ENCODE results near the gene TMEM150C. TPM values are rescaled to one million over a fixed set of nuclear protein-coding genes. Genes with fewer than 3 reads are reported as not detected.

TMEM150C gene
- total RNA-seq, 1 donor: 0.45 TPM

DNA sequence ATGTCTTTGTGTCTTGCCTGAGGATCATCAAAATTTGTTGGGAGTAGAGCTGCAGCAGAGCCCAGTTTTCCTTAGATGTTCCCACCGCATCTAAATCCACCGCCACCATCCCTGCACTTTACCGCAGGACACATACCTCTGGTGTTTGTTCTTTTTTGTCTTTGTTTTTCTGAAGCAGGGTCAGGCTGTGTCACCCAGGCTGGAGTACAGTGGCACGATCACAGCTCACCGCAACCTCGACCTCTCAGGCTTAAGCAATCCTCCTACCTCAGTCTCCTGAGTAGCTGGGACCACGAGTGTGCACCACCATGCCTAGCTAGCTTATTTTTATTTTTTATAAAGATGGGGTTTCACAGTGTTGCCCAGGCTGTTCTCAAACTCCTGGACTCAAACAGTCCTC, 126.8 kb downstream of the TMEM150C start:
- TF ChIP-seq, protein P1, sequence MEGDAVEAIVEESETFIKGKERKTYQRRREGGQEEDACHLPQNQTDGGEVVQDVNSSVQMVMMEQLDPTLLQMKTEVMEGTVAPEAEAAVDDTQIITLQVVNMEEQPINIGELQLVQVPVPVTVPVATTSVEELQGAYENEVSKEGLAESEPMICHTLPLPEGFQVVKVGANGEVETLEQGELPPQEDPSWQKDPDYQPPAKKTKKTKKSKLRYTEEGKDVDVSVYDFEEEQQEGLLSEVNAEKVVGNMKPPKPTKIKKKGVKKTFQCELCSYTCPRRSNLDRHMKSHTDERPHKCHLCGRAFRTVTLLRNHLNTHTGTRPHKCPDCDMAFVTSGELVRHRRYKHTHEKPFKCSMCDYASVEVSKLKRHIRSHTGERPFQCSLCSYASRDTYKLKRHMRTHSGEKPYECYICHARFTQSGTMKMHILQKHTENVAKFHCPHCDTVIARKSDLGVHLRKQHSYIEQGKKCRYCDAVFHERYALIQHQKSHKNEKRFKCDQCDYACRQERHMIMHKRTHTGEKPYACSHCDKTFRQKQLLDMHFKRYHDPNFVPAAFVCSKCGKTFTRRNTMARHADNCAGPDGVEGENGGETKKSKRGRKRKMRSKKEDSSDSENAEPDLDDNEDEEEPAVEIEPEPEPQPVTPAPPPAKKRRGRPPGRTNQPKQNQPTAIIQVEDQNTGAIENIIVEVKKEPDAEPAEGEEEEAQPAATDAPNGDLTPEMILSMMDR (IDR thresholded peaks at IDR 0.05; ENCODE audit: insufficient read depth, low read length): no peak
- no peak for DNase-seq (ENCODE audit: low read depth)
- no peak overlapping the region for H3K4me3 ChIP-seq (ENCODE audit: low read depth, low read length)

DNA sequence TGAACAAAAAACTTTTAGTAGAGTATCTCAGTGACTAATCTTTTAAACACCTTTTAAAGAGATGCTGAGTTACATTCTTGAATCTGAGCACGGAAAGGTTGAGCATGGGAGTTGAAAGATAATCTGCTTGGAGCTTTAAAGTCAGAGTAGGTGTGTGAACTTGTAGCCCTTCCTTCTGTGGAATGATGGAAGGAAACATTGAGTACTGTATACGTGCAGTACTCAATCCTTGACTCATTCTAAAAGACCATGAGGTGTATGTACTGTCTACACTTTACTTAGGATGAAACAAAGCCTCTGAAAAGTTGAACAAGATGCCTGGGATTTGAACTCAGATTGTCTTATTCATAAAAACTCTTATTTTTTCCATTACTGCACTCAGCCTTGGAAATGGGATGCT, 128.0 kb downstream of the TMEM150C start:
- no peak for DNase-seq (ENCODE audit: low read depth)
- TF ChIP-seq, protein P1 (IDR thresholded peaks at IDR 0.05; ENCODE audit: insufficient read depth, low read length): no peak
- no peak overlapping the region for H3K4me3 ChIP-seq (ENCODE audit: low read depth, low read length)

Other genes with a start within 250 kb of the TMEM150C start
- 32.6 and 57.7 TPM in 2 replicates for gene HNRNPD, start 188.0 kb downstream of the TMEM150C start, total RNA-seq (ENCODE audit: low replicate concordance)
- gene HNRNPDL, start 131.5 kb downstream of the TMEM150C start, total RNA-seq (ENCODE audit: low replicate concordance): 97.0 and 148 TPM in 2 replicates
- gene ENOPH1, start 131.4 kb downstream of the TMEM150C start, total RNA-seq (ENCODE audit: low replicate concordance): 38.7 and 42.2 TPM in 2 replicates
- gene SCD5, start 236.8 kb upstream of the TMEM150C start, total RNA-seq (ENCODE audit: low replicate concordance): 18.0 and 22.8 TPM in 2 replicates